ENCODE measurements around the gene RAP1A. TPM values are rescaled to one million over a fixed set of nuclear protein-coding genes. Genes with fewer than 3 reads are reported as not detected.
A peak's percentile ranks its signal among the peaks of the same experiment; 100 is the strongest.

Gene RAP1A
- total RNA-seq, result 100 to 1,000 TPM; 182 to 214 TPM

DNA sequence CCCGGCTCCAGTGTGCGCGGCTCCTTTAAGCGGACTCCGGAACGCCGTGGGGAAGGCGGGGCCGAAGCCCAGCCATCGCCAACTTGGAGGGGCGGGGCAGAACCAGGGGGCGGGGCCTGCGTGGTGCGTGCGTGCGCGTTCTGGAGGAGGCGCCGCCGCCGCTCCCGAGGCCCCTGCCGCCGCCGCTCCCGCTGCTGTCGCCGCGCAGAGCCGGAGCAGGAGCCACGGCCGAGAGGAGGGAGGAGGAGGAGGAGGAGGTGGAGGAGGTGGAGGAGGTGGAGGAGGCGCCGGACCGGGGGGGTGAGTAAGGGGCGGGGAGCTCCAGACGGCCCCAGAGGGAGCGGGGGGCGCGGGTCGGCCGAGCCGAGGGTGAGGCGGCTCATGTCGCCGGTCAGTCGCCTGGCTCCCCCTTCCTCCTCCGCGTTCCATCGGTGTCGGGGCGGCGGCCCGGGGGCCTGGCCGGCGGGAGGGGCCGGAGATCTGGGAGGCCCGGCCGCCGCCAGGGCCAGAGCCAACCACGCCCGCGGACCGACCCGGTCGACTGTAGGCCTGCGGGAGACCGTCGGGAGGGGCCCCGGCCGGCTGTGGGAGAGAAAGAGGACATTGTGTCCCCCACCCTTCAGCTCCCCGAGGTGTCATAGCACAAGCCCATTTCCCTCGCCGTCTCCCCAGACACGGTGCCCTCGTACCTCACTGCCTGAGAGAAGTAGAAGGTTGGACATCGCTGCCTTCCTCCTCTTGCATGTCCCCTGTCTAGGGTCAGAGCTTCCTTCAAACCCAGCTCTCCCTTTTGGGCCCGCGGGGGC lies at the start of gene RAP1A:
Gene RAP1A, plus strand, starts transcription at position 155 of the 806 bp plus-strand sequence. CDS start 71,572 bp downstream, outside the sequence.
- peak; percentile 71 for ATAC-seq
- peaks cover 35% of the 10 kb centered on the region for H3K36me3 Mint-ChIP-seq (ENCODE audit: low read depth)
- POLR2A ChIA-PET, result interaction anchor here (0.6 to 2.0 kb wide), 7 partner anchors 17 to 399 kb away, joined by 3 to 11 read pairs (median 4); no protein-coding TSS in a partner anchor

GRCh38 chr1:111569913-111570312 lies 49.7 kb upstream of the RAP1A start:
- no peaks in the 10 kb centered on the region for H3K36me3 Mint-ChIP-seq (ENCODE audit: low read depth)
- no peaks in the 10 kb centered on the region for H3K27me3 Mint-ChIP-seq
- ATAC-seq, result no peak
- no peak overlapping the region for H3K4me3 Mint-ChIP-seq
- no peak for DNase-seq
- no peak overlapping the region for H3K27ac Mint-ChIP-seq
- no peaks in the 10 kb centered on the region for H3K9me3 Mint-ChIP-seq (ENCODE audit: low read depth)
- POLR2A ChIA-PET, result no interaction called here
- CTCF ChIA-PET, result interaction anchor here (0.8 to 1.2 kb wide), 3 partner anchors 12 to 62 kb away, joined by 3 to 4 read pairs (median 4); no protein-coding TSS in a partner anchor
- intact Hi-C loops (cut with DNase I, micrococcal nuclease), result no loop called here
- peaks cover 14% of the 10 kb centered on the region for H3K4me1 Mint-ChIP-seq

More for the DNA sequence above, at the start of gene RAP1A:
- peak; percentile 98 for DNase-seq
- peak within 1 kb of the TSS; percentile 97 for H3K27ac Mint-ChIP-seq
- no peaks in the 10 kb centered on the region for H3K27me3 Mint-ChIP-seq
- intact Hi-C loops (cut with DNase I, micrococcal nuclease), result loop anchor here (1.0 to 10.0 kb wide), 9 partner anchors 17 to 945 kb away; partner anchors contain the start of genes DDX20 (in 2 of the 2), ATP5PB (in 1 of the 2), KCNA3 (in 1 of the 2) and WDR77 (in 1 of the 2)
- H3K4me3 Mint-ChIP-seq, result peak within 1 kb of the TSS; percentile 96
- peaks cover 72% of the 10 kb centered on the region for H3K4me1 Mint-ChIP-seq
- CTCF ChIA-PET, result interaction anchor here (0.9 to 3.0 kb wide), 9 partner anchors 14 to 112 kb away, joined by 3 to 16 read pairs (median 5); no protein-coding TSS in a partner anchor
- H3K9me3 Mint-ChIP-seq (ENCODE audit: low read depth), result no peaks in the 10 kb centered on the region

GRCh38 chr1:111570781-111571181 lies 48.8 kb upstream of the RAP1A start:
- peaks cover 14% of the 10 kb centered on the region for H3K4me1 Mint-ChIP-seq
- POLR2A ChIA-PET, result interaction anchor here (1.0 kb wide), 2 partner anchors 51 to 63 kb away, joined by 3 read pairs; no protein-coding TSS in a partner anchor
- H3K27me3 Mint-ChIP-seq, result no peaks in the 10 kb centered on the region
- no peak overlapping the region for H3K4me3 Mint-ChIP-seq
- no peaks in the 10 kb centered on the region for H3K9me3 Mint-ChIP-seq (ENCODE audit: low read depth)
- DNase-seq, result peak; percentile 60
- peak; percentile 84 for ATAC-seq
- intact Hi-C loops (cut with DNase I, micrococcal nuclease), result no loop called here
- CTCF ChIA-PET, result interaction anchor here (0.5 to 2.1 kb wide), 10 partner anchors 11 to 144 kb away, joined by 3 to 11 read pairs (median 3); no protein-coding TSS in a partner anchor
- H3K27ac Mint-ChIP-seq, result peak overlapping the region; percentile 29
- H3K36me3 Mint-ChIP-seq (ENCODE audit: low read depth), result no peaks in the 10 kb centered on the region

DNA sequence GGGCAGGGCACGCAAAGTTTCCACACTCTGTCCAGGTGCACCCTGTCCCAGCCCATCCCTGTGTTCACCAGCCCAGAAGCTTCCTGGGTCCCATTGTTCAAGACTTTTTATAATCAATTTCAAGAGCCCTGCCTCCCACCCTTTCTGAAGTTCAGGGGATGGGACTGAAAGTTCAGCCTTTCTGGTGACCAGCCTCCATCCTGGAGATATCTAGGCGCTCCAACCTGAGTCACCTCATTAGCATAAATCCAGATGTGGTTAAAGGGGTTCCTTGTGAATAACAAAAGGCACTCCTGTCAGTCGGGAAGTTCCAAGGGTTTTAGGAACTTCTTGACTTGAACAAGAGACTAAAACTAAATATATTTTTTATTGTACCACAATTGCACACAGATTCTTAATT lies 48.4 kb upstream of the RAP1A start:
- ATAC-seq, result no peak
- no peaks in the 10 kb centered on the region for H3K9me3 Mint-ChIP-seq (ENCODE audit: low read depth)
- H3K4me3 Mint-ChIP-seq, result no peak overlapping the region
- intact Hi-C loops (cut with DNase I, micrococcal nuclease), result no loop called here
- POLR2A ChIA-PET, result interaction anchor here (1.0 kb wide), 2 partner anchors 50 to 64 kb away, joined by 3 read pairs; no protein-coding TSS in a partner anchor
- CTCF ChIA-PET, result interaction anchor here (0.5 to 2.1 kb wide), 13 partner anchors 11 to 144 kb away, joined by 3 to 11 read pairs (median 3); no protein-coding TSS in a partner anchor
- H3K4me1 Mint-ChIP-seq, result peaks cover 14% of the 10 kb centered on the region
- no peaks in the 10 kb centered on the region for H3K27me3 Mint-ChIP-seq
- H3K27ac Mint-ChIP-seq, result no peak overlapping the region
- DNase-seq, result no peak
- no peaks in the 10 kb centered on the region for H3K36me3 Mint-ChIP-seq (ENCODE audit: low read depth)

DNA sequence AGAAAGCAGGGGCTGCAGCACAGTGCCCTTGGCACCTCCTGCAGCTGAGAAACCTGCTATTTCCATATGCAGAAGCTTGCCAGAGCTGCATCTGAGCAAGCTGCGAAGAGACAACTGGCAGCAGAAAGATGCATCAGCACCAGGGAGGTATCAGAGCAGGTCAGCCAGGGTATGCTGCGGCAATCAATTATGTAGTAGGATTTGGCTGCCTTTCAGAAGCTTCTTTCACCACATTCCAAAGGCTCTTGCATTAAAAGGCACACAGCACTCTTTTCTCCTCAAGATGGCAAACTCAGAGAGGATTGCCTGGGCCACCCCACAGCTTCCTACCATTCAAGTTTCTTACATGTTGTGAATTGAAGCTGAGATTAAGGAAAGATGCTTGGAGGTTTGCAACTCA lies 47.6 kb upstream of the RAP1A start:
- H3K4me3 Mint-ChIP-seq, result no peak overlapping the region
- no peak overlapping the region for H3K27ac Mint-ChIP-seq
- CTCF ChIA-PET, result interaction anchor here (0.6 to 2.1 kb wide), 11 partner anchors 10 to 176 kb away, joined by 3 to 11 read pairs (median 3); no protein-coding TSS in a partner anchor
- ATAC-seq (no peak), DNase-seq (no peak)
- intact Hi-C loops (cut with DNase I, micrococcal nuclease), result no loop called here
- no peaks in the 10 kb centered on the region for H3K9me3 Mint-ChIP-seq (ENCODE audit: low read depth)
- POLR2A ChIA-PET, result no interaction called here
- no peaks in the 10 kb centered on the region for H3K27me3 Mint-ChIP-seq
- H3K36me3 Mint-ChIP-seq (ENCODE audit: low read depth), result no peaks in the 10 kb centered on the region
- H3K4me1 Mint-ChIP-seq, result peaks cover 14% of the 10 kb centered on the region

DNA sequence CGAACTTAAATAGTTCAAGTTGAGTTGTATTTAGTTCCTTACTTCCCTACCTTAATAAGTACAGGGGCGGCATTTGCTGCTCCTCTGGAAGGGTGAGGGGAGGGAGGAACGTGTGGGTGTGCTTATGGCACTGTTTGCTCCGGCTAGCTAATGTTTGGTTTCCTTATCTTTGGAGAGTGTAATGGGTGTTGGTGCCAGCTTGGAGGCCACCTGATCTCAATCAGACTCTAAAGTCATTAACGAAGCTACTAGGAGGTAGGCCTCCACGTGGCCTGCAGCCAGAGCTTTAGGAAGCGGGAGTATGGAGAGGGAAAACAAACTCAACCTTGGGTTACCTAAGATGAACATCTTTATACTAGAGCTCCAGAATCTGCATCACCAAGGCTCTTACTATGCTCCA lies 43.0 kb upstream of the RAP1A start:
- Mint-ChIP-seq H3K4me1 (peaks cover under 1% of the 10 kb centered on the region), H3K36me3 (ENCODE audit: low read depth) (no peaks in the 10 kb centered on the region), H3K9me3 (ENCODE audit: low read depth) (no peaks in the 10 kb centered on the region), H3K4me3 (no peak overlapping the region), H3K27me3 (no peaks in the 10 kb centered on the region), H3K27ac (no peak overlapping the region)
- intact Hi-C loops (cut with DNase I, micrococcal nuclease), result no loop called here
- ATAC-seq (no peak), DNase-seq (no peak)
- ChIA-PET CTCF (interaction anchor here (1.3 kb wide), 1 partner anchor 11 kb away, joined by 3 read pairs; no protein-coding TSS in a partner anchor), POLR2A (no interaction called here)

- ATAC-seq (no peak), DNase-seq (no peak)
- ChIA-PET POLR2A (no interaction called here), CTCF (interaction anchor here (1.4 kb wide), 1 partner anchor 70 kb away, joined by 7 read pairs; no protein-coding TSS in a partner anchor)
- no peak overlapping the region for H3K4me3 Mint-ChIP-seq
- no peaks in the 10 kb centered on the region for H3K9me3 Mint-ChIP-seq (ENCODE audit: low read depth)
- no peaks in the 10 kb centered on the region for H3K36me3 Mint-ChIP-seq (ENCODE audit: low read depth)
- intact Hi-C loops (cut with DNase I, micrococcal nuclease), result no loop called here
- no peaks in the 10 kb centered on the region for H3K27me3 Mint-ChIP-seq
- H3K4me1 Mint-ChIP-seq, result no peaks in the 10 kb centered on the region
- H3K27ac Mint-ChIP-seq, result no peak overlapping the region
Observed at GRCh38 chr1:111577814-111578213, 41.8 kb upstream of the RAP1A start.

- no peak overlapping the region for H3K4me3 Mint-ChIP-seq
- intact Hi-C loops (cut with DNase I, micrococcal nuclease), result no loop called here
- H3K4me1 Mint-ChIP-seq, result no peaks in the 10 kb centered on the region
- H3K9me3 Mint-ChIP-seq (ENCODE audit: low read depth), result no peaks in the 10 kb centered on the region
- H3K36me3 Mint-ChIP-seq (ENCODE audit: low read depth), result no peaks in the 10 kb centered on the region
- DNase-seq (no peak), ATAC-seq (no peak)
- CTCF ChIA-PET, result interaction anchor here (0.6 to 3.0 kb wide), 7 partner anchors 10 to 134 kb away, joined by 3 to 9 read pairs (median 4); no protein-coding TSS in a partner anchor
- H3K27me3 Mint-ChIP-seq, result no peaks in the 10 kb centered on the region
- H3K27ac Mint-ChIP-seq, result no peak overlapping the region
- POLR2A ChIA-PET, result no interaction called here
Observed at GRCh38 chr1:111581166-111581565, 38.4 kb upstream of the RAP1A start.

DNA sequence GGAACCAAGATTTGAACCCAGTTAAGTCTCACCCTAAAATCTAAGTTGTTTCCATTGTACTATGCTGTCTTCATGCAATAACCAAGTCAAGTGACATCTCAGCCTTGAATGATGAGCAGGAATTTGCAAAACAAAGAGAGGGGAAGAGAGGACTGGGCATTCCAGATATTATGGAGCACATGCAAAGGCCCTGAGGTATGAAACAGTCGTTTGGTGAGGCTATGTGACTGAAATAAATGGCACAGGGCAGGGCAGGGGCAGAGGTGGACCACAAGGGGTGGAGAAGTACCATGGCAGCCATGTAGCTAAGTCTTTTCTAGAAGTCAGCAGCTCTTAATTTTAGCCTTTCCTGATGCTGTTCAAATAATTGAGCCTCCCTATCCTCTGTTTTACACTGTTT lies 37.6 kb upstream of the RAP1A start:
- Mint-ChIP-seq H3K27me3 (no peaks in the 10 kb centered on the region), H3K4me3 (no peak overlapping the region), H3K9me3 (ENCODE audit: low read depth) (no peaks in the 10 kb centered on the region), H3K36me3 (ENCODE audit: low read depth) (no peaks in the 10 kb centered on the region), H3K27ac (no peak overlapping the region), H3K4me1 (no peaks in the 10 kb centered on the region)
- DNase-seq (no peak), ATAC-seq (no peak)
- ChIA-PET CTCF (interaction anchor here (0.9 to 3.0 kb wide), 10 partner anchors 9 to 133 kb away, joined by 3 to 9 read pairs (median 4); no protein-coding TSS in a partner anchor), POLR2A (interaction anchor here (1.1 kb wide), 1 partner anchor 11 kb away, joined by 3 read pairs; no protein-coding TSS in a partner anchor)
- intact Hi-C loops (cut with DNase I, micrococcal nuclease), result no loop called here

DNA sequence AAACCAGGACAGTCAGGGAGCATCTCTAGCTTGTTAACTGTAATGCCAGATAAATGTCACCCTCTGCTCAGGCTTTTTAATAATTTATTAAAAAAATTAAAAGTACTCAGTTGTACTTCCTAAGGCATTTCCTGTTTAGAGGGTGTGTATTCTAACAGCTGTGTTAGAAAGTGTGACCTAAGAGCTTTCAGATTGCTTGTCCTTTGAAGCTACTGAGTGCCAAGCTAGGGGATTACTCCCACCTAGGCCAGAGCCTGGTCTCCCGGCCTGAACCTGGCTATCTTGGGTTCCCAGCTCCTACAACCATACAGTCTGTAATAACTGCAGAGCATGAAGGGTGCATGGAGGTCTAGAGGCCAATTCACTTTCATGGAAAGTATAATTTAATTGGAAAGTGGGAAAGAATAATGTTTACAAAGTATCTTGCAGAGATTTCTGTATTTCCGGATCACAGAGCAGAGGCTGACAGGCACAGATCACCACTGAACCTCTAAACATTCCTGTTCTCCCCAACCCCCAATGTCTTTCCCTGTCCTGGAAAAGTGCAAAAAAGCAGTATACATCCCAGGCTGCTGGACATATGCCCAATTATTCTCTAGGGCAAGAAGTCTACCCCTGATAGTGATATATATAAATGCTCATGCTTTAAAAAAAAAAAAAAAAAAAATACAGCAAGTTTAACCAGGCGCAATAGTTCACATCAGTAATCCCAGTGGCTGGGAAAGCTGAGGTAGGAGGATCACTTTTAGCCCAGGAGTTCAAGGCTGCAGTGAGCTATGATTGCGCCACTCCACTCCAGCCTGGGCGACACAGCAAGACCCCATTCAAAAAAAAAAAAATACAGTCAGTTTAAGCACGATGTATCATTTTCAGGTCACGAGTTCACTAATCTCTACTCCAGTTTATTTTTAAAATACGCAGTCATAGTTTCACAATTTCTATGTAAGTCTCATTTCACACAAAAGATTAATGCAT lies 36.7 kb upstream of the RAP1A start:
- no peaks in the 10 kb centered on the region for H3K4me1 Mint-ChIP-seq
- ATAC-seq, result no peak
- H3K4me3 Mint-ChIP-seq, result no peak overlapping the region
- ChIA-PET CTCF (interaction anchor here (0.7 to 3.0 kb wide), 10 partner anchors 8 to 87 kb away, joined by 3 to 9 read pairs (median 3); no protein-coding TSS in a partner anchor), POLR2A (interaction anchor here (0.6 to 1.1 kb wide), 3 partner anchors 10 to 1853 kb away, joined by 3 to 7 read pairs (median 3); no protein-coding TSS in a partner anchor)
- H3K9me3 Mint-ChIP-seq (ENCODE audit: low read depth), result no peaks in the 10 kb centered on the region
- intact Hi-C loops (cut with DNase I, micrococcal nuclease), result no loop called here
- H3K27me3 Mint-ChIP-seq, result no peaks in the 10 kb centered on the region
- no peaks in the 10 kb centered on the region for H3K36me3 Mint-ChIP-seq (ENCODE audit: low read depth)
- H3K27ac Mint-ChIP-seq, result no peak overlapping the region
- no peak for DNase-seq

All from activated CD4-positive, alpha-beta T cell treated with anti-CD3 and anti-CD28 coated beads for 36 hours (primary cell).